Activated CD8-positive, alpha-beta memory T cell treated with anti-CD3 and anti-CD28 coated beads for 24 hours (primary cell): Measurements from ENCODE around the gene CR1L.
A peak's percentile ranks its signal among the peaks of the same experiment; 100 is the strongest.
"Not testable (repeated sequence)": the region's sequence is repeated elsewhere in the genome, so short reads cannot be mapped to it uniquely, and the experiment has no call there.

ENCODE experiments used
- DNase-seq: peaks from one replicate; pipeline ENCODE4 v3.0.0-alpha.2; 2020

The CR1L gene

GRCh38 chr1:207690551-207690950 is 45.6 kb downstream of the CR1L start:
- not testable (repeated sequence) for DNase-seq

- no peak for DNase-seq
These were observed 46.1 kb downstream of the CR1L start for GRCh38 chr1:207691010-207691409.

- DNase-seq: no peak
These were observed 46.9 kb downstream of the CR1L start for GRCh38 chr1:207691841-207692240.

- DNase-seq: not testable (repeated sequence)
These were observed 47.4 kb downstream of the CR1L start for GRCh38 chr1:207692291-207692690.

GRCh38 chr1:207695891-207696290 is 51.0 kb downstream of the CR1L start:
- DNase-seq: no peak

- DNase-seq: peak; percentile 65
These were observed 54.0 kb downstream of the CR1L start for GRCh38 chr1:207698822-207699483.

- DNase-seq: no peak
These were observed 57.4 kb downstream of the CR1L start for GRCh38 chr1:207702317-207702716.

GRCh38 chr1:207703712-207704111 is 58.8 kb downstream of the CR1L start:
- no peak for DNase-seq

- not testable (repeated sequence) for DNase-seq
These were observed 63.1 kb downstream of the CR1L start for GRCh38 chr1:207708004-207708403.

GRCh38 chr1:207711285-207711684 is 66.4 kb downstream of the CR1L start:
- DNase-seq: no peak

- DNase-seq: not testable (repeated sequence)
These were observed 67.8 kb downstream of the CR1L start for GRCh38 chr1:207712701-207713100.

- DNase-seq: no peak
These were observed 68.6 kb downstream of the CR1L start for GRCh38 chr1:207713529-207713928.

GRCh38 chr1:207719234-207719633 is 74.3 kb downstream of the CR1L start:
- DNase-seq: no peak

GRCh38 chr1:207728200-207728858 is 83.4 kb downstream of the CR1L start:
- not testable (repeated sequence) for DNase-seq

- not testable (repeated sequence) for DNase-seq
These were observed 92.7 kb downstream of the CR1L start for GRCh38 chr1:207737503-207738157.

- not testable (repeated sequence) for DNase-seq
These were observed 93.3 kb downstream of the CR1L start for GRCh38 chr1:207738158-207738659.

GRCh38 chr1:207740207-207740606 is 95.3 kb downstream of the CR1L start:
- DNase-seq: no peak

- no peak for DNase-seq
These were observed 98.1 kb downstream of the CR1L start for GRCh38 chr1:207742850-207743555.

- DNase-seq: no peak
These were observed 99.1 kb downstream of the CR1L start for GRCh38 chr1:207744000-207744534.

- DNase-seq: no peak
These were observed 100.4 kb downstream of the CR1L start for GRCh38 chr1:207745285-207745684.

- DNase-seq: no peak
These were observed 101.2 kb downstream of the CR1L start for GRCh38 chr1:207745839-207746767.
